Stimulated activated naive CD8-positive, alpha-beta T cell treated with anti-CD3 and anti-CD28 coated beads, Interleukin-15, Interleukin-2, amounts not matched to agents 100 ng/mL and 50 ng/mL, for 24 hours (primary cell): Measurements from ENCODE around the gene LSM11.
"Not testable (repeated sequence)": the region's sequence is repeated elsewhere in the genome, so short reads cannot be mapped to it uniquely, and the experiment has no call there.

ENCODE experiments used
- H3K27ac Mint-ChIP-seq: one replicate; pipeline ENCODE4 v1.8.0; 2021; ENCODE audit warnings: mild to moderate bottlenecking, mixed read lengths
- H3K27me3 Mint-ChIP-seq: one replicate; pipeline ENCODE4 v1.8.0; 2021; ENCODE audit warnings: mixed read lengths
- H3K36me3 Mint-ChIP-seq: one replicate; pipeline ENCODE4 v1.8.0; 2021; ENCODE audit warnings: low read depth, mixed read lengths
- H3K4me1 Mint-ChIP-seq: one replicate; pipeline ENCODE4 v1.8.0; 2021; ENCODE audit warnings: low read depth, mixed read lengths
- H3K4me3 Mint-ChIP-seq: one replicate; pipeline ENCODE4 v1.8.0; 2021; ENCODE audit warnings: mild to moderate bottlenecking, mixed read lengths
- H3K9me3 Mint-ChIP-seq: one replicate; pipeline ENCODE4 v1.8.0; 2021; ENCODE audit warnings: mixed read lengths

Gene LSM11

GRCh38 chr5:157743163-157744050 lies at the start of gene LSM11:
LSM11 (plus strand) TSS chr5:157743712; CDS start chr5:157743751, 39 bp downstream.
- Mint-ChIP-seq H3K9me3 (no peaks in the 10 kb centered on the region), H3K27me3 (no peaks in the 10 kb centered on the region), H3K4me3 (peak within 1 kb of the TSS; percentile 96), H3K27ac (peak within 1 kb of the TSS; percentile 96), H3K36me3 (peaks cover 14% of the 10 kb centered on the region), H3K4me1 (peaks cover 40% of the 10 kb centered on the region)

GRCh38 chr5:157693816-157694215 lies 49.7 kb upstream of the LSM11 start:
- H3K4me1 Mint-ChIP-seq, H3K27ac Mint-ChIP-seq: not testable (repeated sequence)

DNA sequence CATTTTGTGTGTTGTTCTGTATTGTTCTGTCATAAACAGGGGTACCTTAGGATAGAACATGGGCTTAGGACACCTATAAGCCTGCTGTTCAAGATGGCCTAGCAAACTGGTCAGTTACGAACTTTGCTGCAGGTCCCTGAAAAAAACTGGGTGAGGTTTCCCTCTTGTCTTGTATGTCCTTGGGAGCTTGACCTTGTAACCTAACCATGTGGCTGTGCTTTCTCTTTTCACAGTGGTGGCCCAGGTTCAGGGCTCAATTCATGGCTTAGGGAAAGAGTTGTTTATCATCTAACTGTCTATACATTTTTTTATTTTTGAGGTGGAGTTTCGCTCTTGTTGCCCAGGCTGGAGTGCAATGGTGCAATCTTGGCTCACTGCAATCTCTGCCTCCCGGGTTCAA lies 47.4 kb upstream of the LSM11 start:
- H3K4me1 Mint-ChIP-seq, H3K4me3 Mint-ChIP-seq, H3K27ac Mint-ChIP-seq, H3K9me3 Mint-ChIP-seq, H3K36me3 Mint-ChIP-seq: not testable (repeated sequence)
- peaks cover 21% of the 10 kb centered on the region for H3K27me3 Mint-ChIP-seq

More at GRCh38 chr5:157693816-157694215, 49.7 kb upstream of the LSM11 start:
- not testable (repeated sequence) for H3K4me3 Mint-ChIP-seq, H3K36me3 Mint-ChIP-seq, H3K9me3 Mint-ChIP-seq
- H3K27me3 Mint-ChIP-seq = peaks cover 18% of the 10 kb centered on the region

- H3K9me3 Mint-ChIP-seq, H3K27ac Mint-ChIP-seq, H3K36me3 Mint-ChIP-seq, H3K4me1 Mint-ChIP-seq, H3K27me3 Mint-ChIP-seq, H3K4me3 Mint-ChIP-seq: not testable (repeated sequence)
These were observed 44.8 kb upstream of the LSM11 start for GRCh38 chr5:157698674-157699073.

GRCh38 chr5:157703736-157704135 lies 39.8 kb upstream of the LSM11 start:
- H3K36me3 Mint-ChIP-seq = no peaks in the 10 kb centered on the region
- peaks cover 17% of the 10 kb centered on the region for H3K27me3 Mint-ChIP-seq
- H3K9me3 Mint-ChIP-seq = no peaks in the 10 kb centered on the region
- no peak overlapping the region for H3K4me3 Mint-ChIP-seq
- no peak overlapping the region for H3K27ac Mint-ChIP-seq
- H3K4me1 Mint-ChIP-seq = no peaks in the 10 kb centered on the region

- Mint-ChIP-seq H3K4me3 (no peak overlapping the region), H3K27ac (no peak overlapping the region), H3K27me3 (peaks cover 20% of the 10 kb centered on the region), H3K4me1 (peaks cover 14% of the 10 kb centered on the region), H3K36me3 (no peaks in the 10 kb centered on the region), H3K9me3 (no peaks in the 10 kb centered on the region)
These were observed 34.6 kb upstream of the LSM11 start for GRCh38 chr5:157708866-157709265.

GRCh38 chr5:157709346-157709745 lies 34.2 kb upstream of the LSM11 start:
- Mint-ChIP-seq H3K27ac (no peak overlapping the region), H3K9me3 (no peaks in the 10 kb centered on the region), H3K27me3 (peaks cover 20% of the 10 kb centered on the region), H3K4me3 (no peak overlapping the region), H3K36me3 (no peaks in the 10 kb centered on the region), H3K4me1 (peaks cover 14% of the 10 kb centered on the region)

DNA sequence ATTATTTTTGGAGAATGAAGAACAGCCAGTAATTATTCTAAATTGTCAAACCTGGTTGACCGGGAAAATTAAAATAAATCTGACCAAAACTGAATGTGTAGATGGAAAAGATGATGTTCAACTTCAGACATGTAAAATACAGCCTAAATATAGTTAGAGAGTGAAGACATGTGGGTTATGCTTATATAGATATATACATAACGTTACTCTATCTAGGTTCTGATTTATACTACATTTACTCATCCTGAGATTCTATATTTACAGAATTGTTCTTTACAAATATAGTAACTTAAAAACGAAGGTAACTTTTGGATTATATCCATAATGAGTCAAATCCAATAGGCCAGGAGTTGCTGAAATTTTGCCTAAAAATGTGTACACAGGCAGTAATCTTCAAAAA lies 33.1 kb upstream of the LSM11 start:
- H3K4me1 Mint-ChIP-seq = peaks cover 14% of the 10 kb centered on the region
- no peak overlapping the region for H3K4me3 Mint-ChIP-seq
- H3K36me3 Mint-ChIP-seq = no peaks in the 10 kb centered on the region
- no peak overlapping the region for H3K27ac Mint-ChIP-seq
- H3K9me3 Mint-ChIP-seq = no peaks in the 10 kb centered on the region
- peaks cover 11% of the 10 kb centered on the region for H3K27me3 Mint-ChIP-seq

DNA sequence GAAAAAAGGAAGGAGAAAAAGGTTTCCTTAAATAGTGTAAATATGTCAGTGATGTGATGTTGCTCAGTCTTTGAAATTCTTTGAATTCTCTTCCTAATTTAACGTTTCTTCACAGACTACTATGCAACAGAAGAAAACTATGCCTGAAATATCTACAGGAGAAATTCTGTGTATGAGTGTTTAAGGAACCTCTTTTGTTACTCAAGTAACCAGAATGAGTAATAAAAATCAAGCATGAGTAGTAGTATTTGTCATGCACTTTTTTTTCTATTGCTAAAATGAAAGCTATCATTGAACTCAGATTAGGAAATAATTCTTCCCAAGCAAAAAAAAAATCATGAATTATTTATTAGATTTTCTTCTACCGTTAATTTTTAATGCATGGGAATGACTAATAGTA lies 32.6 kb upstream of the LSM11 start:
- Mint-ChIP-seq H3K36me3 (no peaks in the 10 kb centered on the region), H3K4me1 (peaks cover 14% of the 10 kb centered on the region), H3K9me3 (no peaks in the 10 kb centered on the region), H3K4me3 (no peak overlapping the region), H3K27me3 (peaks cover 11% of the 10 kb centered on the region), H3K27ac (no peak overlapping the region)

DNA sequence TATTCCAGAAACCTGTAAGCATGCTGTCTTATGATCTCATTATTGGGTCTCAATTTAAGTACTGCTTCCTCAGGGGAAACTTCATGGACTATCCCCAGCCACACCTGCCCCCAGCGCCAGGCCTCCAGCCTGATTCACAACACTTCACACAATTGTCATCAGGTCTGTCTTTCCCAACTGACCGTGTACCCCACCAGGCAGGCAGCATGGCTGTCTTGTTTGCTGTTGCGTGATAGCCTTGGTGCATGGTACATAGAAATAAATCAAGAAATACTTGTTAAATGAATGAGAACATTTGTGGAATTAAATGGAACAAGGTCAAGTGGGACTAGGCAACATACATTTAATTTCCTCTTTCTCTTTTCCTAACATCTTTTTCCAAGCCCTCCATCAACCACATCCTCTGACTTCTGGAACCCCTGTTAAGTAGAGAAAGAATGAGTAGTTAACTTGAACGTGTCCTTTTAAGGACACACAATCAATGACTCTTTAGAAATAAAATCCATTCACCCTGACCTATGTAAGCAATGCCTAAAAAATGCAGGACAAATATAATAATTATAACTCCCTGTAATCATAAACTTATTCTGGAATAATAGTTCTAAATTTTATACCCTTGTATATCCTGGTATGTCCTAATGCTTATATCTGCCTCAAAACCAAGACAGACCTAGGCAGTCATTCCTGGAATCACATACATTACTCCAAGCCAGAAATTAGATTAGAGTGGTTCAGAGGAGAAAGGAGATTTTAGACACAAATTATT lies 29.5 kb upstream of the LSM11 start:
- peaks cover 8% of the 10 kb centered on the region for H3K27me3 Mint-ChIP-seq
- H3K4me3 Mint-ChIP-seq = no peak overlapping the region
- H3K9me3 Mint-ChIP-seq = no peaks in the 10 kb centered on the region
- H3K36me3 Mint-ChIP-seq = no peaks in the 10 kb centered on the region
- H3K27ac Mint-ChIP-seq = no peak overlapping the region
- H3K4me1 Mint-ChIP-seq = peaks cover 29% of the 10 kb centered on the region

GRCh38 chr5:157714596-157714864 lies 29.0 kb upstream of the LSM11 start:
- Mint-ChIP-seq H3K4me1 (peaks cover 29% of the 10 kb centered on the region), H3K27me3 (peaks cover 5% of the 10 kb centered on the region), H3K9me3 (no peaks in the 10 kb centered on the region), H3K36me3 (no peaks in the 10 kb centered on the region), H3K27ac (no peak overlapping the region), H3K4me3 (no peak overlapping the region)

GRCh38 chr5:157718519-157718918 lies 25.0 kb upstream of the LSM11 start:
- Mint-ChIP-seq H3K4me1 (peaks cover 15% of the 10 kb centered on the region), H3K27ac (no peak overlapping the region), H3K4me3 (no peak overlapping the region), H3K27me3 (no peaks in the 10 kb centered on the region), H3K9me3 (no peaks in the 10 kb centered on the region), H3K36me3 (peaks cover 4% of the 10 kb centered on the region)

DNA sequence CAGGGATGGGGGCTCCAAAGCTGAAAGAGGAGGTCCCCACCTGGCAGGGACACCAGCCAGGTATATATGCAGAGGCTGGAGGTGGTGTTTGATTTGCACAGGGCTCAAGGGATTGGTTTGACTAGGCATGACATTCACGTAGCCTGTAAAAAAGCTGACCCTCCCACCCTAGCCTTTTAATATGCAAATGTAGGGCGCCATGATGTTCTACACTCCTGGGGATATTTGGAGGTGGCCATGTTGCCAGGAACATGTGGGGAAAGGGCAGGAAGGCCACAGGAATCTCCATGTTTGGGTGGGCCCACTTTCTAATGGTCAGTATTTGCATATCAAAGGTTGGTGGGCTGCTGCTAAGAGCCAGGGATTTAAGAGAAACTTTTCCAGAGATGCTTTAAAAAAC lies 24.3 kb upstream of the LSM11 start:
- Mint-ChIP-seq H3K36me3 (peaks cover 4% of the 10 kb centered on the region), H3K4me1 (peaks cover 15% of the 10 kb centered on the region), H3K27ac (no peak overlapping the region), H3K9me3 (no peaks in the 10 kb centered on the region), H3K4me3 (no peak overlapping the region), H3K27me3 (no peaks in the 10 kb centered on the region)

DNA sequence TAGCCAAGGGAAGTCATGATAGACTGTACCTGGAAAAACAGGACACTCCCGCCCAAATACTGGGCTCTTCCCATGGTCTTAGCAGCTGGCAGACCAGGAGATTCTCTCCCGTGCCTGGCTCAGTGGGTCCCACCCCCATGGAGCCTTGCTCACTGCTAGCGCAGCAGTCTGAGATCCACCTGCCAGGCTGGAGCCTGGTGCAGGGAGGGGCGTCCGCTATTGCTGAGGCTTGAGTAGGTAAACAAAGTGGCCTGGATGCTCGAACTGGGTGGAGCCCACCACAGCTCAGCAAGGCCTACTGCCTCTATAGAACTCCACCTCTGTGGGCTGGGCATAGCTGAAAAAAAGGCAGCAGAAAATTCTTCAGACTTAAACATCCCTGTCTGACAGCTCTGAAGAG lies 22.4 kb upstream of the LSM11 start:
- Mint-ChIP-seq H3K27me3 (no peaks in the 10 kb centered on the region), H3K4me1 (peaks cover 15% of the 10 kb centered on the region), H3K27ac (no peak overlapping the region), H3K9me3 (no peaks in the 10 kb centered on the region), H3K4me3 (no peak overlapping the region), H3K36me3 (peaks cover 6% of the 10 kb centered on the region)

DNA sequence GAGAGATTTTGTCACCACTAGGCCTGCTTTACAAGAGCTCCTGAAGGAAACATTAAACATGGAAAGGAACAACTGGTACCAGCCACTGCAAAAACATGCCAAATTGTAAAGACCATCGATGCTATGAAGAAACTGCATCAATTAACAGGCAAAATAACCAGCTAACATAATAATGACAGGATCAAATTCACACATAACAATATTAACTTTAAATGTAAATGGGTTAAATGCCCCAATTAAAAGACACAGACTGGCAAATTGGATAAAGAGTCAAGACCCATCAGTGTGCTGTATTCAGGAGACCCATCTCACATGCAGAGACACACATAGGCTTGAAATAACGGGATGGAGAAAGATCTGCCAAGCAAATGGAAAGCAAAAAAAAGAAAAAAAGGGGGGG lies 20.6 kb upstream of the LSM11 start:
- not testable (repeated sequence) for H3K9me3 Mint-ChIP-seq, H3K4me3 Mint-ChIP-seq, H3K27ac Mint-ChIP-seq, H3K27me3 Mint-ChIP-seq, H3K4me1 Mint-ChIP-seq
- peaks cover 12% of the 10 kb centered on the region for H3K36me3 Mint-ChIP-seq
